GM12878 (cell line): ENCODE measurements around the gene PLA2G5. TPM values are rescaled to one million over a fixed set of nuclear protein-coding genes. Genes with fewer than 3 reads are reported as not detected.

Experiments used
- ATAC-seq: fragments of 200-7000 bp; cut with Tn5 transposase; 3 replicates; pipeline ENCODE4 v1.9.1; 2020; ENCODE audit warnings: mild to moderate bottlenecking, moderate library complexity
- BruUV-seq: library from RNA; stranded (reverse); fragments of 400-500 nt; replicated peaks from 2 replicates; lab custom pipeline; 2021; lab: Mats Ljungman, UMichigan
- CTCF ChIA-PET: fragments of 300-600 bp; sonication (Branson Sonifier 250); formaldehyde crosslinking; extraction: SDS; loops from one replicate; lab custom pipeline; 2021; ENCODE audit warnings: inconsistent platforms; lab: Yijun Ruan, JAX
- POLR2A ChIA-PET: fragments of 350-600 bp; formaldehyde crosslinking; extraction: SDS; loops from one replicate; lab custom pipeline; 2021; ENCODE audit warnings: inconsistent platforms; lab: Charles Lee
- RAD21 ChIA-PET: fragments of 300-600 bp; sonication (Branson Sonifier 250); formaldehyde crosslinking; loops from one replicate; lab custom pipeline; 2023; ENCODE audit warnings: antibody characterized with exemption; ENCODE audit not compliant: unreplicated experiment; lab: Charles Lee
- SMC1A ChIA-PET: fragments of 300-600 bp; sonication (Branson Sonifier 250); formaldehyde crosslinking; loops from one replicate; lab custom pipeline; 2023; ENCODE audit not compliant: unreplicated experiment, uncharacterized antibody; lab: Charles Lee
- DNase-seq: peaks from one replicate; pipeline ENCODE4 v3.0.0-alpha.2; 2011; ENCODE audit warnings: low read depth, low spot score
- FAIRE-seq: peaks from 3 replicates; lab custom pipeline; 2011; peaks lifted over from hg19 to GRCh38; lab: Jason Lieb, UNC
- H2AFZ ChIP-seq: 2 replicates; pipeline ENCODE4 v1.6.0; 2011; ENCODE audit warnings: low read depth, low read length, control low read depth; ENCODE audit not compliant: control insufficient read depth
- H3K27ac ChIP-seq: 2 replicates; pipeline ENCODE4 v1.5.1; 2011; ENCODE audit warnings: control low read depth; ENCODE audit not compliant: control insufficient read depth, insufficient read depth
- H3K27me3 ChIP-seq, 2 experiments: replicated peaks in 1 of 2; 2 replicates each; pipeline versions ENCODE4 v1.6.0 to v1.6.1; 2011; ENCODE audit warnings: low read length in 1 of 2; ENCODE audit not compliant: control insufficient read depth in 2 of 2, insufficient read depth in 2 of 2
- H3K36me3 ChIP-seq, 2 experiments: 2 replicates each; pipeline ENCODE4 v1.5.1; 2011; ENCODE audit warnings: low read length in 1 of 2; ENCODE audit not compliant: control insufficient read depth in 2 of 2, insufficient read depth in 2 of 2
- H3K4me1 ChIP-seq: 2 replicates; pipeline ENCODE4 v1.6.1; 2011; ENCODE audit warnings: mild to moderate bottlenecking, low read length, moderate library complexity, mixed read lengths; ENCODE audit not compliant: control insufficient read depth, insufficient read depth
- H3K4me2 ChIP-seq: 2 replicates; pipeline ENCODE4 v1.6.0; 2011; ENCODE audit warnings: control low read depth; ENCODE audit not compliant: control insufficient read depth, insufficient read depth
- H3K4me3 ChIP-seq: fragments of 200-600 bp; sonication (generic); 2 replicates; pipeline ENCODE4 v1.5.1; 2016
- H3K79me2 ChIP-seq: 2 replicates; pipeline ENCODE4 v1.6.0; 2011; ENCODE audit warnings: low read length; ENCODE audit not compliant: control insufficient read depth, insufficient read depth
- H3K9ac ChIP-seq: 2 replicates; pipeline ENCODE4 v1.8.0; 2011; ENCODE audit warnings: low read length, control low read depth, mixed read lengths; ENCODE audit not compliant: control insufficient read depth, insufficient read depth
- H3K9me3 ChIP-seq: replicated peaks from 3 replicates; pipeline ENCODE4 v1.5.1; 2011; ENCODE audit warnings: mild to moderate bottlenecking, low read length; ENCODE audit not compliant: control insufficient read depth, insufficient read depth
- H4K20me1 ChIP-seq: 2 replicates; pipeline ENCODE4 v1.6.0; 2011; ENCODE audit not compliant: control insufficient read depth, insufficient read depth
- KDM1A ChIP-seq: fragments of 200-600 bp; sonication (generic); IDR thresholded peaks from 2 replicates; pipeline ENCODE4 v1.6.1; 2016; ENCODE audit warnings: borderline replicate concordance
- MXI1 ChIP-seq: fragments of 150-350 bp; IDR thresholded peaks from 2 replicates; pipeline ENCODE4 v1.6.1; 2011; ENCODE audit warnings: low read depth, mild to moderate bottlenecking, inconsistent platforms, low read length, improper control_type of control experiment
- NFYA ChIP-seq: IDR thresholded peaks from 2 replicates; pipeline ENCODE4 v1.6.1; 2011; ENCODE audit warnings: low read depth, mild to moderate bottlenecking, low read length, improper control_type of control experiment, borderline replicate concordance
- RELA ChIP-seq: fragments of 450-650 bp; IDR thresholded peaks from 2 replicates; pipeline ENCODE4 v1.8.0; 2014; ENCODE audit warnings: borderline replicate concordance; ENCODE audit not compliant: partially characterized antibody
- SMARCA5 ChIP-seq: fragments of 450-650 bp; IDR thresholded peaks from 2 replicates; pipeline ENCODE4 v1.6.1; 2017; ENCODE audit warnings: mild to moderate bottlenecking
- WGBS: methylation state at CpG from one replicate; pipeline ENCODE4 v1.1.6; 2016; ENCODE audit warnings: low lambda C conversion rate; ENCODE audit not compliant: insufficient replicate concordance, insufficient coverage; ENCODE audit errors: missing lambda C conversion rate; 5-methylcytosine and 5-hydroxymethylcytosine counted together
- in situ Hi-C: fragments of 300-500 bp; cut with MboI; formaldehyde crosslinking; loops from 9 replicates; pipeline ENCODE4 v1.14.3; 2018; ENCODE audit warnings: mixed read lengths
- intact Hi-C: fragments of 100-400 bp; cut with micrococcal nuclease; formaldehyde crosslinking; loops from one replicate; pipeline ENCODE4 v1.14.2; 2022; ENCODE audit not compliant: unreplicated experiment
- polyA plus RNA-seq, 11 experiments: library from polyadenylated mRNA; depleted of rRNA in 4 of 11; unstranded in 6 of 11; stranded (reverse) in 5 of 11; fragments of >200 nt; fragmentation: Nextera tagmentation in 4 of 11; fragmentation: Illumina TruSeq in 1 of 11; extraction: Ambion mirVana in 4 of 11; extraction: Trizol in 1 of 11; gene quantifications; 1 replicate in 1 of 11; 2 replicates in 10 of 11; pipeline versions ENCODE4 v1.2.1 to v1.2.3, GENCODE V29; 2011 to 2016; ENCODE audit warnings: inconsistent platforms in 2 of 11, missing spikeins in 2 of 11, low read depth in 1 of 11
- total RNA-seq, 4 experiments: library from RNA; depleted of rRNA in 3 of 4; stranded (reverse); fragments of >200 nt in 3 of 4; fragmentation: Illumina TruSeq in 1 of 4; extraction: Trizol in 1 of 4; gene quantifications; 2 replicates each; pipeline versions ENCODE4 v1.2.1 to v1.2.3, GENCODE V29; 2013 to 2021
- TF ChIP-seq, protein P1 (sequence below): fragments of 450-650 bp; IDR thresholded peaks from 2 replicates; pipeline ENCODE4 v1.6.1; 2017; ENCODE audit warnings: borderline replicate concordance
- TF ChIP-seq, protein P2 (sequence below): IDR thresholded peaks from 2 replicates; pipeline ENCODE4 v1.6.1; 2011; ENCODE audit warnings: mild to moderate bottlenecking, low read depth, low read length, moderate library complexity; ENCODE audit not compliant: insufficient replicate concordance
- TF ChIP-seq, protein P3 (sequence below): fragments of 450-650 bp; IDR thresholded peaks from 2 replicates; pipeline ENCODE4 v1.6.1; 2017; ENCODE audit warnings: mild to moderate bottlenecking, moderate library complexity
- TF ChIP-seq, protein P4 (sequence below): fragments of 450-650 bp; IDR thresholded peaks from 2 replicates; pipeline ENCODE4 v1.6.1; 2016; ENCODE audit warnings: mild to moderate bottlenecking

The PLA2G5 gene
- total and polyA plus RNA-seq, 10 of the 15 experiments (the other 5 are each of a cell fraction or from before 2014, with no cell fraction given), result 0.10 to 0.19 (median 0.17) TPM; not detected in 7

DNA sequence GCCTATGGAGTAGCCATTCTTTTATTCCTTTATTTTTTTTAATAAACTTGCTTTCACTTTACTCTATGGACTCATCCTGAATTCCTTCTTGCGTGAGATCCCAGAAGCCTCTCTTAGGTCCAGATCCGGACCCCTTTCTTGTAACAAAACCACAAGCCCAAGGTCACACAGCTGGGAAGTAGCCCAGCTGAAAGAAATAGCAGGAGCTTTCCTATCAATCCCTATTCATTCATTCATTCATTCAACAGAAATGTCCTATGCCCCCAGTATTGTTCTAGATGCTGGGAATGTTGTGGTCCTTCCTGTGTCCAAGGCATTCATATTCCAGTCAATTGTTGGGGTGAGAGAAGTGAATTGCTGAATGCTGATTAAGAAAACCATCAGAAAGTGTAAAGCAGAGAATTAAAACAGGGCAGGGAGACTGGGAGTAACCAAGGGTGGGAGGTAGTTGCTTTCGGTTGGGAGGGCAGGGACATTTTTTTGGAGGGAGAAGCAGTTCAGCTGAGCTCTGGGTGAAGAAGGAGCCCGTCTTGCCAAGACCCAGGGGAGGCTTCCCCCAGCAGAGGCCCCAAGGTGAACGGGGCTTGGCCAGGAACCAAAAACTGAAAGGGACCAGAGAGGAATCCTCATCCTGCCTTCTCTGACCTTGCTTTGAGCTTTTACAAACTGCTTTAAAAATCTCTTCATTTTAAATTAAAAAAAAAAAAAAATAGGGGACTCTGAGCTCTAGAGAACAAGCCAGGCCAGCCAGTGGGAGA is 38.6 kb downstream of the PLA2G5 start:
- ChIA-PET SMC1A (interaction anchor here (1.0 kb wide), 1 partner anchor 10 kb away, joined by 3 read pairs; no protein-coding TSS in a partner anchor), RAD21 (no interaction called here)
- no peak for DNase-seq

More for the DNA sequence above, 38.6 kb downstream of the PLA2G5 start:
- Histone ChIP-seq H2AFZ (no peak overlapping the region), H3K27ac (no peak overlapping the region), H3K4me3 (no peak overlapping the region), H3K79me2 (no peaks in the 10 kb centered on the region), H4K20me1 (no peaks in the 10 kb centered on the region), H3K4me2 (no peak overlapping the region), H3K9me3 (no peaks in the 10 kb centered on the region), H3K27me3 (no peaks in the 10 kb centered on the region), H3K36me3 (no peaks in the 10 kb centered on the region), H3K9ac (no peak overlapping the region), H3K4me1 (no peaks in the 10 kb centered on the region; the same call in 1 of the 2 replicates)
- no peak for FAIRE-seq
- in situ Hi-C loops (no loop called here), intact Hi-C loops (no loop called here)
- no peak for ATAC-seq
- TF ChIP-seq NFYA (no peak), KDM1A (no peak), RELA (no peak), MXI1 (no peak), SMARCA5 (no peak)
- TF ChIP-seq, protein P1, sequence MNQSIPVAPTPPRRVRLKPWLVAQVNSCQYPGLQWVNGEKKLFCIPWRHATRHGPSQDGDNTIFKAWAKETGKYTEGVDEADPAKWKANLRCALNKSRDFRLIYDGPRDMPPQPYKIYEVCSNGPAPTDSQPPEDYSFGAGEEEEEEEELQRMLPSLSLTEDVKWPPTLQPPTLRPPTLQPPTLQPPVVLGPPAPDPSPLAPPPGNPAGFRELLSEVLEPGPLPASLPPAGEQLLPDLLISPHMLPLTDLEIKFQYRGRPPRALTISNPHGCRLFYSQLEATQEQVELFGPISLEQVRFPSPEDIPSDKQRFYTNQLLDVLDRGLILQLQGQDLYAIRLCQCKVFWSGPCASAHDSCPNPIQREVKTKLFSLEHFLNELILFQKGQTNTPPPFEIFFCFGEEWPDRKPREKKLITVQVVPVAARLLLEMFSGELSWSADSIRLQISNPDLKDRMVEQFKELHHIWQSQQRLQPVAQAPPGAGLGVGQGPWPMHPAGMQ, result no peak
- TF ChIP-seq, protein P2, sequence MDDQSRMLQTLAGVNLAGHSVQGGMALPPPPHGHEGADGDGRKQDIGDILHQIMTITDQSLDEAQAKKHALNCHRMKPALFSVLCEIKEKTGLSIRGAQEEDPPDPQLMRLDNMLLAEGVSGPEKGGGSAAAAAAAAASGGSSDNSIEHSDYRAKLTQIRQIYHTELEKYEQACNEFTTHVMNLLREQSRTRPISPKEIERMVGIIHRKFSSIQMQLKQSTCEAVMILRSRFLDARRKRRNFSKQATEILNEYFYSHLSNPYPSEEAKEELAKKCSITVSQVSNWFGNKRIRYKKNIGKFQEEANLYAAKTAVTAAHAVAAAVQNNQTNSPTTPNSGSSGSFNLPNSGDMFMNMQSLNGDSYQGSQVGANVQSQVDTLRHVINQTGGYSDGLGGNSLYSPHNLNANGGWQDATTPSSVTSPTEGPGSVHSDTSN, result no peak
- TF ChIP-seq, protein P3, sequence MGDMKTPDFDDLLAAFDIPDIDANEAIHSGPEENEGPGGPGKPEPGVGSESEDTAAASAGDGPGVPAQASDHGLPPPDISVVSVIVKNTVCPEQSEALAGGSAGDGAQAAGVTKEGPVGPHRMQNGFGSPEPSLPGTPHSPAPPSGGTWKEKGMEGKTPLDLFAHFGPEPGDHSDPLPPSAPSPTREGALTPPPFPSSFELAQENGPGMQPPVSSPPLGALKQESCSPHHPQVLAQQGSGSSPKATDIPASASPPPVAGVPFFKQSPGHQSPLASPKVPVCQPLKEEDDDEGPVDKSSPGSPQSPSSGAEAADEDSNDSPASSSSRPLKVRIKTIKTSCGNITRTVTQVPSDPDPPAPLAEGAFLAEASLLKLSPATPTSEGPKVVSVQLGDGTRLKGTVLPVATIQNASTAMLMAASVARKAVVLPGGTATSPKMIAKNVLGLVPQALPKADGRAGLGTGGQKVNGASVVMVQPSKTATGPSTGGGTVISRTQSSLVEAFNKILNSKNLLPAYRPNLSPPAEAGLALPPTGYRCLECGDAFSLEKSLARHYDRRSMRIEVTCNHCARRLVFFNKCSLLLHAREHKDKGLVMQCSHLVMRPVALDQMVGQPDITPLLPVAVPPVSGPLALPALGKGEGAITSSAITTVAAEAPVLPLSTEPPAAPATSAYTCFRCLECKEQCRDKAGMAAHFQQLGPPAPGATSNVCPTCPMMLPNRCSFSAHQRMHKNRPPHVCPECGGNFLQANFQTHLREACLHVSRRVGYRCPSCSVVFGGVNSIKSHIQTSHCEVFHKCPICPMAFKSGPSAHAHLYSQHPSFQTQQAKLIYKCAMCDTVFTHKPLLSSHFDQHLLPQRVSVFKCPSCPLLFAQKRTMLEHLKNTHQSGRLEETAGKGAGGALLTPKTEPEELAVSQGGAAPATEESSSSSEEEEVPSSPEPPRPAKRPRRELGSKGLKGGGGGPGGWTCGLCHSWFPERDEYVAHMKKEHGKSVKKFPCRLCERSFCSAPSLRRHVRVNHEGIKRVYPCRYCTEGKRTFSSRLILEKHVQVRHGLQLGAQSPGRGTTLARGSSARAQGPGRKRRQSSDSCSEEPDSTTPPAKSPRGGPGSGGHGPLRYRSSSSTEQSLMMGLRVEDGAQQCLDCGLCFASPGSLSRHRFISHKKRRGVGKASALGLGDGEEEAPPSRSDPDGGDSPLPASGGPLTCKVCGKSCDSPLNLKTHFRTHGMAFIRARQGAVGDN, result no peak
- TF ChIP-seq, protein P4, sequence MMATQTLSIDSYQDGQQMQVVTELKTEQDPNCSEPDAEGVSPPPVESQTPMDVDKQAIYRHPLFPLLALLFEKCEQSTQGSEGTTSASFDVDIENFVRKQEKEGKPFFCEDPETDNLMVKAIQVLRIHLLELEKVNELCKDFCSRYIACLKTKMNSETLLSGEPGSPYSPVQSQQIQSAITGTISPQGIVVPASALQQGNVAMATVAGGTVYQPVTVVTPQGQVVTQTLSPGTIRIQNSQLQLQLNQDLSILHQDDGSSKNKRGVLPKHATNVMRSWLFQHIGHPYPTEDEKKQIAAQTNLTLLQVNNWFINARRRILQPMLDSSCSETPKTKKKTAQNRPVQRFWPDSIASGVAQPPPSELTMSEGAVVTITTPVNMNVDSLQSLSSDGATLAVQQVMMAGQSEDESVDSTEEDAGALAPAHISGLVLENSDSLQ, result no peak
- POLR2A ChIA-PET, result interaction anchor here (0.6 kb wide), 1 partner anchor 678 kb away, joined by 3 read pairs; no protein-coding TSS in a partner anchor
- WGBS, result 50% methylated on average over 5 of the region's 5 CpGs
- CTCF ChIA-PET, result interaction anchor here (0.6 kb wide), 1 partner anchor 15 kb away, joined by 3 read pairs; no protein-coding TSS in a partner anchor
- BruUV-seq, result no TSS peak
